Uterus (tissue), 2 donors: Measurements from ENCODE around the gene PSAPL1.

Source experiments
- CTCF ChIP-seq, 4 experiments: fragments of 200-600 bp in 2 of 4; fragments of 450-650 bp in 2 of 4; sonication (generic) in 2 of 4; IDR thresholded peaks; one replicate each; pipeline ENCODE4 v1.5.1; 2016 to 2019; ENCODE audit warnings: antibody characterized with exemption in 4 of 4, mild to moderate bottlenecking in 2 of 4, moderate library complexity in 1 of 4
- POLR2A ChIP-seq, 2 donors: fragments of 450-650 bp; IDR thresholded peaks; one replicate each; pipeline ENCODE4 v1.6.1; 2016; ENCODE audit warnings: antibody characterized with exemption in 2 of 2, mild to moderate bottlenecking in 1 of 2, moderate library complexity in 1 of 2

GRCh38 chr4:7447236-7447635 lies 12.5 kb upstream of the PSAPL1 start:
- TF ChIP-seq CTCF (IDR thresholded peaks at IDR 0.05) (no peak), POLR2A (IDR thresholded peaks at IDR 0.05) (no peak)
